ENCODE measurements around the gene C9orf50. TPM values are rescaled to one million over a fixed set of nuclear protein-coding genes. Genes with fewer than 3 reads are reported as not detected.

C9orf50 gene
- total RNA-seq, 1 donor from 2014 or later = 0.87 TPM

DNA sequence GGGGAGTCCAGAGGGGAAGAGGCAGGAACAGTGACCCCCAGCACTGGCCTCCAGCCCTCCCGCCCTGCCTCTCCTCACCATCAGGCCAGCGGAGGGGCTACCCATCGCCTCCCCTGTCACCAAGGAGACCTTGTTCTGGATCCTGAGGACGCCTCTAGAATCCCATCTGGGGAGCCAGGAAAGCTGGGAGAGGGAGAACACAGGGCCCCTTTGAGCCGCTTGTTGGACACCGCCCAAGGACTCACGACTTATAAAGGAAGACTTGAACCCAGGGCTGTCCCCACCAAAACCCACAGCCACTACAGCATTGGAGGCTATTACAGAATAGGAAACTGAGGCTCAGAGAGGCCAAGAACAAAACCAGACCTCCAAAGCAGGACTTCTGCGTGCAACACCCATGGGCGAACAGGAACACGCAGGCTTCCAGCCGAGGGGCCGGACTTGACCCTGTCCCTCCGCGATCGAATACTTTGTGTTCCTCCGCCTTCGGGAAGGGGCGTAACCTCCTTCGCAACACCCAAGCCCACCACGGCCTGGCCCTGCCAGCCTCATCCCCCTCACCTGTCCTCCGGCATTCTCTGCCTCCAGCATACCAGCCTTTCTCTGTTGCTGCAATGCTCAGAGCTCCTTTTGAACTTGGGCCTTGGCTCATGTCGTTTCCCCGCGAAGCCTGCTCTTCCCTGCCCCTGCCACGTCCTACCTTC lies 54.2 kb downstream of the C9orf50 start:
- no peak for DNase-seq (ENCODE audit: low spot score in 2 of 2, unreplicated experiment in 2 of 2)
- Mint-ChIP-seq H3K4me1 (peaks cover 56% of the 10 kb centered on the region), H3K4me3 (peak overlapping the region; percentile 76), H3K27me3 (ENCODE audit: low read depth) (no peaks in the 10 kb centered on the region), H3K27ac (peak overlapping the region; percentile 96), H3K9me3 (no peaks in the 10 kb centered on the region), H3K36me3 (no peaks in the 10 kb centered on the region)
- TF ChIP-seq, protein P1, sequence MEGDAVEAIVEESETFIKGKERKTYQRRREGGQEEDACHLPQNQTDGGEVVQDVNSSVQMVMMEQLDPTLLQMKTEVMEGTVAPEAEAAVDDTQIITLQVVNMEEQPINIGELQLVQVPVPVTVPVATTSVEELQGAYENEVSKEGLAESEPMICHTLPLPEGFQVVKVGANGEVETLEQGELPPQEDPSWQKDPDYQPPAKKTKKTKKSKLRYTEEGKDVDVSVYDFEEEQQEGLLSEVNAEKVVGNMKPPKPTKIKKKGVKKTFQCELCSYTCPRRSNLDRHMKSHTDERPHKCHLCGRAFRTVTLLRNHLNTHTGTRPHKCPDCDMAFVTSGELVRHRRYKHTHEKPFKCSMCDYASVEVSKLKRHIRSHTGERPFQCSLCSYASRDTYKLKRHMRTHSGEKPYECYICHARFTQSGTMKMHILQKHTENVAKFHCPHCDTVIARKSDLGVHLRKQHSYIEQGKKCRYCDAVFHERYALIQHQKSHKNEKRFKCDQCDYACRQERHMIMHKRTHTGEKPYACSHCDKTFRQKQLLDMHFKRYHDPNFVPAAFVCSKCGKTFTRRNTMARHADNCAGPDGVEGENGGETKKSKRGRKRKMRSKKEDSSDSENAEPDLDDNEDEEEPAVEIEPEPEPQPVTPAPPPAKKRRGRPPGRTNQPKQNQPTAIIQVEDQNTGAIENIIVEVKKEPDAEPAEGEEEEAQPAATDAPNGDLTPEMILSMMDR (IDR thresholded peaks at IDR 0.05; ENCODE audit: unreplicated experiment) = no peak

DNA sequence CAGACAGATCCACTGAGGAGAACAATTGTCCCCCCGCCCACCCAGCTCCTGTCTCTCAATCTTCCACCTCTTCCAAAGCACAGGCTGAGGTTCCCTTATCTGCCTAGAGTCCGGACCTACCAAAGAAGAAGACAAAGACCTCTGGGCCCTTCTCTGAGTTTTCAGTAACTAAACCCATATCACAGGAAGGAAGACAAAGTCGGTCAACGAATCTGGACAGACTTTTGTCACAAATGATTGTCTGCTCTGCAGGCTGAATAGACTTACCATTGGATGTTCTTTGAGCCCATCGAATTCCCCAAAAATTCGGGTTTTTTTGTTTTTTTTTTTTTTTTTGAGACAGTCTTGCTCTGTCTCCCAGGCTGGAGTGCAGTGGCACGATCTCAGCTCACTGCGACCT lies 58.0 kb downstream of the C9orf50 start:
- Mint-ChIP-seq H3K27me3 (ENCODE audit: low read depth) (no peaks in the 10 kb centered on the region), H3K27ac (peak overlapping the region; percentile 91), H3K9me3 (no peaks in the 10 kb centered on the region), H3K36me3 (no peaks in the 10 kb centered on the region), H3K4me1 (peaks cover 59% of the 10 kb centered on the region), H3K4me3 (no peak overlapping the region)
- TF ChIP-seq, protein P1 (IDR thresholded peaks at IDR 0.05; ENCODE audit: unreplicated experiment) = no peak
- no peak for DNase-seq (ENCODE audit: low spot score in 2 of 2, unreplicated experiment in 2 of 2)

DNA sequence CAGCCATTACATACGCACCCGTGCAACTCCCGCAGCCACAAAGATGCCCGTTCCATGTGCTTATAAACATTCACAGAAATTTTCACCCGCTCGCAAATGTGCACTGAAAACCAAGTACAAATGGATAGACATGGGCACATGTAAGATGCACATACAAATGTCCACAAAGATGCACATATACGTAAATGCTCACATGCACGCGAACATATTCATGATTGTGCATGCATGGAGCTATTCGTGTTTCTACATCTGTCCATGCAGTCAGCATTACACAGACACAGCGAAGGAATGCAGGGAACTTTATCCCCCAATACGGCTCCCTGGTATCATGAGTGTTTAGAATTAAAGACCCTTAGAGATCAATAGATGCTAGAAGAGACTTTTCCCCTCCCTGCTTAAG lies 58.4 kb downstream of the C9orf50 start:
- TF ChIP-seq, protein P1 (IDR thresholded peaks at IDR 0.05; ENCODE audit: unreplicated experiment) = no peak
- H3K27me3 Mint-ChIP-seq (ENCODE audit: low read depth) = no peaks in the 10 kb centered on the region
- H3K36me3 Mint-ChIP-seq = no peaks in the 10 kb centered on the region
- H3K27ac Mint-ChIP-seq = peak overlapping the region; percentile 91
- no peak overlapping the region for H3K4me3 Mint-ChIP-seq
- DNase-seq (ENCODE audit: low spot score in 2 of 2, unreplicated experiment in 2 of 2) = no peak
- no peaks in the 10 kb centered on the region for H3K9me3 Mint-ChIP-seq
- peaks cover 58% of the 10 kb centered on the region for H3K4me1 Mint-ChIP-seq

Other genes starting within 250 kb of the C9orf50 start
- gene NTMT1, start 5.1 kb upstream of the C9orf50 start, total RNA-seq = 30.7 to 33.3 TPM (median 33.0 TPM) in 3 replicates
- 24.5 to 26.2 TPM (median 24.6 TPM) in 3 replicates for gene ASB6, start 21.1 kb upstream of the C9orf50 start, total RNA-seq
- 7.5 to 10.1 TPM (median 8.7 TPM) in 3 replicates for gene PRRX2, start 44.5 kb upstream of the C9orf50 start, total RNA-seq
- 28.4 to 30.1 TPM (median 29.6 TPM) in 3 replicates for gene PTGES, start 131.9 kb upstream of the C9orf50 start, total RNA-seq
- gene TOR1B, start 182.1 kb upstream of the C9orf50 start, total RNA-seq = 15.3 to 18.0 TPM (median 16.1 TPM) in 3 replicates
- gene TOR1A, start 203.0 kb upstream of the C9orf50 start, total RNA-seq = 33.7 to 34.8 TPM (median 33.8 TPM) in 3 replicates
- gene C9orf78, start 214.2 kb upstream of the C9orf50 start, total RNA-seq = 28.2 to 31.0 TPM (median 29.9 TPM) in 3 replicates
- gene USP20, start 214.4 kb upstream of the C9orf50 start, total RNA-seq = 47.1 to 49.0 TPM (median 47.7 TPM) in 3 replicates